Left ventricle myocardium inferior (tissue), 1 donor: ENCODE results near the gene CCDC106. TPM values are rescaled to one million over a fixed set of nuclear protein-coding genes. Genes with fewer than 3 reads are reported as not detected.
A peak's percentile ranks its signal among the peaks of the same experiment; 100 is the strongest.

ENCODE experiments used
- DNase-seq: peaks from one replicate; pipeline ENCODE4 v3.0.0-alpha.2; 2020
- H3K27ac ChIP-seq: fragments of 200-600 bp; replicated peaks from 2 replicates; pipeline ENCODE4 v1.8.0; 2021
- H3K27me3 ChIP-seq: fragments of 200-600 bp; 2 replicates; pipeline ENCODE4 v1.8.0; 2021; ENCODE audit warnings: low read depth
- H3K36me3 ChIP-seq: fragments of 200-600 bp; 2 replicates; pipeline ENCODE4 v1.8.0; 2021
- H3K4me1 ChIP-seq: fragments of 200-600 bp; 2 replicates; pipeline ENCODE4 v1.8.0; 2021
- H3K4me3 ChIP-seq: fragments of 200-600 bp; 2 replicates; pipeline ENCODE4 v1.8.0; 2021; ENCODE audit warnings: mild to moderate bottlenecking, moderate library complexity
- H3K9me3 ChIP-seq: fragments of 200-600 bp; replicated peaks from 2 replicates; pipeline ENCODE4 v1.8.0; 2021
- CTCF ChIP-seq: fragments of 200-600 bp; IDR thresholded peaks from 2 replicates; pipeline ENCODE4 v1.8.0; 2021; ENCODE audit warnings: antibody characterized with exemption, mild to moderate bottlenecking, borderline replicate concordance
- intact Hi-C: fragments of 100-400 bp; cut with micrococcal nuclease; formaldehyde crosslinking; loops from one replicate; pipeline ENCODE4 v1.11.0; 2022
- total RNA-seq: library from RNA; stranded (reverse); fragmentation: NEBNext Ultra II Directional; extraction: Animal tissue kit (Norgen Biotek cat#: 25700); gene quantifications from one replicate; pipeline ENCODE4 v1.2.1, GENCODE V29; 2021
- donor health status: DM: no; HTN: yes; CAD: no; lungs with severe emphysema.

CCDC106 gene
- total RNA-seq, 1 donor from 2014 or later, result 14.6 TPM

- Histone ChIP-seq H3K27ac (no peak overlapping the region), H3K9me3 (no peaks in the 10 kb centered on the region), H3K4me1 (no peaks in the 10 kb centered on the region), H3K4me3 (no peak overlapping the region), H3K36me3 (peaks cover 80% of the 10 kb centered on the region), H3K27me3 (no peaks in the 10 kb centered on the region)
- no peak for TF ChIP-seq CTCF
- intact Hi-C loops, result no loop called here
- peak; percentile 4 for DNase-seq
Observed at GRCh38 chr19:55696301-55697068, 48.5 kb downstream of the CCDC106 start.

GRCh38 chr19:55697069-55697440 is 49.0 kb downstream of the CCDC106 start:
- H3K4me3 ChIP-seq, result no peak overlapping the region

GRCh38 chr19:55697698-55698097 is 49.7 kb downstream of the CCDC106 start:
- intact Hi-C loops, result no loop called here
- Histone ChIP-seq H3K4me1 (no peaks in the 10 kb centered on the region), H3K27ac (no peak overlapping the region), H3K27me3 (no peaks in the 10 kb centered on the region), H3K4me3 (no peak overlapping the region), H3K9me3 (no peaks in the 10 kb centered on the region), H3K36me3 (peaks cover 72% of the 10 kb centered on the region)
- TF ChIP-seq CTCF, result no peak
- DNase-seq, result no peak

More at GRCh38 chr19:55697069-55697440, 49.0 kb downstream of the CCDC106 start:
- Histone ChIP-seq H3K36me3 (peaks cover 75% of the 10 kb centered on the region), H3K27me3 (no peaks in the 10 kb centered on the region), H3K27ac (no peak overlapping the region), H3K9me3 (no peaks in the 10 kb centered on the region), H3K4me1 (no peaks in the 10 kb centered on the region)
- DNase-seq, result no peak
- intact Hi-C loops, result no loop called here
- no peak for TF ChIP-seq CTCF

- Histone ChIP-seq H3K4me3 (no peak overlapping the region), H3K27me3 (no peaks in the 10 kb centered on the region), H3K4me1 (no peaks in the 10 kb centered on the region), H3K27ac (no peak overlapping the region), H3K36me3 (peaks cover 66% of the 10 kb centered on the region), H3K9me3 (no peaks in the 10 kb centered on the region)
- TF ChIP-seq CTCF, result no peak
- DNase-seq, result no peak
- intact Hi-C loops, result no loop called here
Observed at GRCh38 chr19:55698256-55698655, 50.2 kb downstream of the CCDC106 start.

- DNase-seq, result no peak
- intact Hi-C loops, result no loop called here
- no peak for TF ChIP-seq CTCF
- no peaks in the 10 kb centered on the region for H3K9me3 ChIP-seq
- no peak overlapping the region for H3K27ac ChIP-seq
- H3K27me3 ChIP-seq, result no peaks in the 10 kb centered on the region
- H3K4me3 ChIP-seq, result no peak overlapping the region
- H3K36me3 ChIP-seq, result peaks cover 57% of the 10 kb centered on the region
- no peaks in the 10 kb centered on the region for H3K4me1 ChIP-seq
Observed at GRCh38 chr19:55699221-55699620, 51.2 kb downstream of the CCDC106 start.
